Ovary (tissue), 3 donors: ENCODE results near the gene RSL1D1.

Experiments used
- EP300 ChIP-seq: sonication (generic); formaldehyde crosslinking; IDR thresholded peaks from one replicate; pipeline ENCODE4 v1.6.1; 2017; ENCODE audit warnings: antibody characterized with exemption
- POLR2A ChIP-seq: fragments of 450-650 bp; IDR thresholded peaks from one replicate; pipeline ENCODE4 v1.6.1; 2017; ENCODE audit warnings: antibody characterized with exemption, mild to moderate bottlenecking, moderate library complexity
- TF ChIP-seq, protein P1 (sequence below), 3 donors: fragments of 450-650 bp in 2 of 3; fragments of 200-600 bp in 1 of 3; IDR thresholded peaks; one replicate each; pipeline versions ENCODE4 v1.5.1 to v1.8.0; 2016 to 2022; ENCODE audit warnings: antibody characterized with exemption in 3 of 3, mild to moderate bottlenecking in 1 of 3
- donor health status: DM: no; HTN: no; CAD: no.

DNA sequence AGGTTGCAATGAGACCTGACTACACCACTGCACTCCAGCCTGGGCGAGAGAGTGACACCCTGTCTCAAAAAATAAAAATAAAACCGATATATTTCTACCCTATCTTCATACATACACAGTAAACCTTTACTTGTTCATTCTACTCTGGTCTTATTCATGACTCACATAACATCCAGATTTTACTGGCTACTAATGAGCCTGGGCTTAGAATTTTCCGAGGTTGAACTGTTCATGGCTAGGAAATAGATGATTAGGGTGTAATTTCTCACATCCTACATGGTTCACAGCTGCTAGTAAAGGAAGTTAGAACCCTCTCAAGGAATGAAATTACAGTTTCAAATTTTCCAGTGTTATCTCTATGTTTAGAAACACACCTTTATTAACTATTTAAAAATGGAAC lies 49.7 kb upstream of the RSL1D1 start:
- TF ChIP-seq, protein P1, sequence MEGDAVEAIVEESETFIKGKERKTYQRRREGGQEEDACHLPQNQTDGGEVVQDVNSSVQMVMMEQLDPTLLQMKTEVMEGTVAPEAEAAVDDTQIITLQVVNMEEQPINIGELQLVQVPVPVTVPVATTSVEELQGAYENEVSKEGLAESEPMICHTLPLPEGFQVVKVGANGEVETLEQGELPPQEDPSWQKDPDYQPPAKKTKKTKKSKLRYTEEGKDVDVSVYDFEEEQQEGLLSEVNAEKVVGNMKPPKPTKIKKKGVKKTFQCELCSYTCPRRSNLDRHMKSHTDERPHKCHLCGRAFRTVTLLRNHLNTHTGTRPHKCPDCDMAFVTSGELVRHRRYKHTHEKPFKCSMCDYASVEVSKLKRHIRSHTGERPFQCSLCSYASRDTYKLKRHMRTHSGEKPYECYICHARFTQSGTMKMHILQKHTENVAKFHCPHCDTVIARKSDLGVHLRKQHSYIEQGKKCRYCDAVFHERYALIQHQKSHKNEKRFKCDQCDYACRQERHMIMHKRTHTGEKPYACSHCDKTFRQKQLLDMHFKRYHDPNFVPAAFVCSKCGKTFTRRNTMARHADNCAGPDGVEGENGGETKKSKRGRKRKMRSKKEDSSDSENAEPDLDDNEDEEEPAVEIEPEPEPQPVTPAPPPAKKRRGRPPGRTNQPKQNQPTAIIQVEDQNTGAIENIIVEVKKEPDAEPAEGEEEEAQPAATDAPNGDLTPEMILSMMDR (IDR thresholded peaks at IDR 0.05), result no peak
- TF ChIP-seq POLR2A (no peak), EP300 (no peak)
